Measurements from ENCODE around the gene MUS81. TPM values are rescaled to one million over a fixed set of nuclear protein-coding genes. Genes with fewer than 3 reads are reported as not detected.

The MUS81 gene
- total and polyA plus RNA-seq, 9 of the 15 experiments (the other 6 are each of a cell fraction or from before 2014, with no cell fraction given) = 13.4 to 118 (median 53.7) TPM

GRCh38 chr11:65903068-65903481 lies 42.8 kb downstream of the MUS81 start (continued):
- TF ChIP-seq THAP7 (CRISPR knock-in tag; IDR thresholded peaks at IDR 0.05) (no peak), NELFE (IDR thresholded peaks at IDR 0.05; ENCODE audit: insufficient read depth, insufficient read length) (no peak), EP300 (IDR thresholded peaks at IDR 0.05; ENCODE audit: low read length) (peak; percentile 74), NCOA4 (IDR thresholded peaks at IDR 0.05; ENCODE audit: partially characterized antibody) (no peak), TFE3 (CRISPR knock-in tag; IDR thresholded peaks at IDR 0.05) (no peak), NR3C1 (CRISPR knock-in tag; IDR thresholded peaks at IDR 0.05) (no peak), GTF2F1 (IDR thresholded peaks at IDR 0.05; ENCODE audit: low read depth, low read length) (no peak), TEAD4 (IDR thresholded peaks at IDR 0.05; ENCODE audit: low read length) (peak; percentile 78), TEAD4 (CRISPR knock-in tag; IDR thresholded peaks at IDR 0.05; ENCODE audit: borderline replicate concordance) (0 out of 2 replicates have a peak, but pooled peaks have one; percentile 72), GTF2B (IDR thresholded peaks at IDR 0.05; ENCODE audit: extremely low read depth, insufficient read length) (no peak), ZNF398 (CRISPR knock-in tag; IDR thresholded peaks at IDR 0.05) (no peak), YY1 (IDR thresholded peaks at IDR 0.05; ENCODE audit: borderline replicate concordance in 1 of 3, control insufficient read depth in 1 of 3, extremely low read depth in 1 of 3, insufficient read depth in 3 of 3, insufficient read length in 1 of 3, insufficient replicate concordance in 2 of 3, low read depth in 1 of 3, low read length in 2 of 3) (no peak), SMAD4 (CRISPR knock-in tag; conservative IDR thresholded peaks at IDR 0.05) (no peak), EP400 (IDR thresholded peaks at IDR 0.05) (peak; percentile 31; the same call in 1 of the 2 replicates), NR1H2 (CRISPR knock-in tag; IDR thresholded peaks at IDR 0.05) (no peak), AFF1 (IDR thresholded peaks at IDR 0.05; ENCODE audit: low read depth in 1 of 2, partially characterized antibody in 2 of 2) (no peak)
